PC-9 (cell line): ENCODE data around the gene OR10H4. TPM values are rescaled to one million over a fixed set of nuclear protein-coding genes. Genes with fewer than 3 reads are reported as not detected.
"Not testable (repeated sequence)": the region's sequence is repeated elsewhere in the genome, so short reads cannot be mapped to it uniquely, and the experiment has no call there.

Experiments
- BruUV-seq: library from RNA; stranded (reverse); fragments of 400-500 nt; replicated peaks from 2 replicates; lab custom pipeline; 2021; lab: Mats Ljungman, UMichigan
- CTCF ChIA-PET: fragments of 300-600 bp; sonication (Branson Sonifier 250); formaldehyde crosslinking; loops from one replicate; lab custom pipeline; 2022; ENCODE audit warnings: antibody characterized with exemption; lab: Charles Lee
- POLR2A ChIA-PET: fragments of 300-600 bp; sonication (Branson Sonifier 250); formaldehyde crosslinking; loops from one replicate; lab custom pipeline; 2022; ENCODE audit warnings: antibody characterized with exemption; ENCODE audit not compliant: unreplicated experiment; lab: Charles Lee
- DNase-seq, 2 experiments: peaks; one replicate each; pipeline versions ENCODE4 v3.0.0 to v3.0.0-alpha.2; 2015 to 2022; ENCODE audit warnings: mixed read lengths in 1 of 2
- H2AFZ ChIP-seq: fragments of 200-600 bp; sonication (generic); 2 replicates; pipeline ENCODE4 v1.8.1; 2017; ENCODE audit warnings: antibody characterized with exemption
- H3F3A ChIP-seq: fragments of 200-600 bp; sonication (generic); 2 replicates; pipeline ENCODE4 v1.8.1; 2017; ENCODE audit warnings: antibody characterized with exemption, mild to moderate bottlenecking, low read depth; ENCODE audit not compliant: insufficient read depth
- H3K27ac ChIP-seq: fragments of 200-600 bp; sonication (generic); 2 replicates; pipeline ENCODE4 v1.6.1; 2016; ENCODE audit warnings: mixed run types
- H3K27me3 ChIP-seq: fragments of 200-600 bp; sonication (generic); 2 replicates; pipeline ENCODE4 v1.6.1; 2016; ENCODE audit warnings: low read depth, mixed run types; ENCODE audit not compliant: insufficient read depth
- H3K36me3 ChIP-seq: fragments of 200-600 bp; sonication (generic); 2 replicates; pipeline ENCODE4 v1.6.1; 2016; ENCODE audit warnings: low read depth, mixed run types
- H3K4me1 ChIP-seq: fragments of 200-600 bp; sonication (generic); replicated peaks from 2 replicates; pipeline ENCODE4 v1.6.1; 2016; ENCODE audit warnings: mixed run types; ENCODE audit not compliant: insufficient read depth
- H3K4me2 ChIP-seq: fragments of 200-600 bp; sonication (generic); 2 replicates; pipeline ENCODE4 v1.6.1; 2017; ENCODE audit warnings: mixed run types
- H3K4me3 ChIP-seq: fragments of 200-600 bp; sonication (generic); 2 replicates; pipeline ENCODE4 v1.6.1; 2016; ENCODE audit warnings: mixed run types
- H3K79me2 ChIP-seq: fragments of 200-600 bp; sonication (generic); 2 replicates; pipeline ENCODE4 v1.6.1; 2017; ENCODE audit warnings: low read depth, mixed run types
- H3K9me2 ChIP-seq: fragments of 200-600 bp; sonication (generic); 2 replicates; pipeline ENCODE4 v1.8.1; 2017; ENCODE audit warnings: mild to moderate bottlenecking; ENCODE audit not compliant: insufficient read depth
- H3K9me3 ChIP-seq: fragments of 200-600 bp; sonication (generic); 2 replicates; pipeline ENCODE4 v1.8.1; 2016; ENCODE audit warnings: low read depth; ENCODE audit not compliant: insufficient read depth
- H4K20me1 ChIP-seq: fragments of 200-600 bp; sonication (generic); 2 replicates; pipeline ENCODE4 v1.8.1; 2017; ENCODE audit not compliant: insufficient read depth
- EZH2 ChIP-seq: fragments of 200-600 bp; sonication (generic); IDR thresholded peaks from 2 replicates; pipeline ENCODE4 v1.8.0; 2017; ENCODE audit warnings: antibody characterized with exemption, low read depth
- intact Hi-C: fragments of 100-400 bp; cut with micrococcal nuclease; formaldehyde crosslinking; loops from one replicate; pipeline ENCODE4 v1.10.0; 2022; ENCODE audit not compliant: unreplicated experiment
- total RNA-seq: library from RNA; stranded (reverse); gene quantifications from 2 replicates; pipeline ENCODE4 v1.2.3, GENCODE V29; 2021
- TF ChIP-seq, protein P1 (sequence below): fragments of 200-600 bp; sonication (generic); conservative IDR thresholded peaks from 2 replicates; pipeline ENCODE4 v1.6.1; 2017; ENCODE audit warnings: mixed run types, antibody characterized with exemption, mild to moderate bottlenecking, moderate library complexity

OR10H4 gene
- total RNA-seq, 1 experiment from 2014 or later, result not detected

GRCh38 chr19:15964231-15964630, 15.4 kb downstream of the OR10H4 start:
- Histone ChIP-seq H3F3A (no peaks in the 10 kb centered on the region; the same call in 1 of the 2 replicates), H3K4me1 (no peaks in the 10 kb centered on the region), H3K79me2 (no peaks in the 10 kb centered on the region), H3K9me2 (no peaks in the 10 kb centered on the region), H3K4me3 (no peak overlapping the region), H3K4me2 (no peak overlapping the region), H2AFZ (no peak overlapping the region), H3K27me3 (peaks cover 35% of the 10 kb centered on the region), H3K36me3 (no peaks in the 10 kb centered on the region), H3K27ac (no peak overlapping the region), H3K9me3 (no peaks in the 10 kb centered on the region), H4K20me1 (no peaks in the 10 kb centered on the region)
- TF ChIP-seq, protein P1, sequence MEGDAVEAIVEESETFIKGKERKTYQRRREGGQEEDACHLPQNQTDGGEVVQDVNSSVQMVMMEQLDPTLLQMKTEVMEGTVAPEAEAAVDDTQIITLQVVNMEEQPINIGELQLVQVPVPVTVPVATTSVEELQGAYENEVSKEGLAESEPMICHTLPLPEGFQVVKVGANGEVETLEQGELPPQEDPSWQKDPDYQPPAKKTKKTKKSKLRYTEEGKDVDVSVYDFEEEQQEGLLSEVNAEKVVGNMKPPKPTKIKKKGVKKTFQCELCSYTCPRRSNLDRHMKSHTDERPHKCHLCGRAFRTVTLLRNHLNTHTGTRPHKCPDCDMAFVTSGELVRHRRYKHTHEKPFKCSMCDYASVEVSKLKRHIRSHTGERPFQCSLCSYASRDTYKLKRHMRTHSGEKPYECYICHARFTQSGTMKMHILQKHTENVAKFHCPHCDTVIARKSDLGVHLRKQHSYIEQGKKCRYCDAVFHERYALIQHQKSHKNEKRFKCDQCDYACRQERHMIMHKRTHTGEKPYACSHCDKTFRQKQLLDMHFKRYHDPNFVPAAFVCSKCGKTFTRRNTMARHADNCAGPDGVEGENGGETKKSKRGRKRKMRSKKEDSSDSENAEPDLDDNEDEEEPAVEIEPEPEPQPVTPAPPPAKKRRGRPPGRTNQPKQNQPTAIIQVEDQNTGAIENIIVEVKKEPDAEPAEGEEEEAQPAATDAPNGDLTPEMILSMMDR, result no peak
- no peak for TF ChIP-seq EZH2
- intact Hi-C loops, result no loop called here
- no peak for DNase-seq
- CTCF ChIA-PET, result no interaction called here
- POLR2A ChIA-PET, result no interaction called here
- no TSS peak for BruUV-seq

DNA sequence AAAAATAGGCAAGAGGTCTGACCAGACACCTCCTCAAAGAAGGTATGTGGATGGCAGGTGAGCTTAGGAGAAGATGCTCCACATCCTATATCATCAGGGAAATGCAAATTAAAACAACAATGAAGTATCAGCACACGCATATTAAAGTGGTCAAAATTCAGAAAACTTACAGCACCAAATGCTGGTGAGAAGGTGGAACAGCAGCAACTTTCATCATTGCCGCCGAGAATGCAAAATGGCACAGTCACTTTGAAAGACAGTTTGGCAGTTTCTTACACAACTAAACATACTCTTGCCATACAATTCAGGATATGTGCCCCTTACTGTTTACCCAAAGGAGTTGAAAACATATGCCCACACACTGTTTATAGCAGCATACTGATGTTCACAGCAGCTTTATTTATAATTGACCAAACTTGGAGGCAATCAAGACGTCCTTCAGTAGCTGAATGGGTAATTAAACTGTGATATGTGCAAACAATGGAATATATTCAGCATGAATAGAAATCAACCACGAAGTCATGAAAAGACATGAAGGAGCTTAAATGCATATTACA, 22.5 kb downstream of the OR10H4 start:
- Histone ChIP-seq H3K9me3 (no peaks in the 10 kb centered on the region), H3K27me3 (peaks cover 25% of the 10 kb centered on the region; the same call in 1 of the 2 replicates), H3K9me2 (no peaks in the 10 kb centered on the region), H3K4me1 (no peaks in the 10 kb centered on the region), H3K27ac (no peak overlapping the region), H3K36me3 (no peaks in the 10 kb centered on the region), H3F3A (no peaks in the 10 kb centered on the region; the same call in 1 of the 2 replicates), H3K4me3 (no peak overlapping the region), H3K79me2 (no peaks in the 10 kb centered on the region), H2AFZ (no peak overlapping the region), H3K4me2 (no peak overlapping the region), H4K20me1 (no peaks in the 10 kb centered on the region)
- no peak for TF ChIP-seq EZH2
- TF ChIP-seq, protein P1, result peak; percentile 44; the same call in 1 of the 2 replicates
- peak in 1 of 2 experiments; percentile 40 for DNase-seq
- CTCF ChIA-PET, result interaction anchor here (0.6 to 1.2 kb wide), 2 partner anchors 13 to 70 kb away, joined by 3 read pairs; no protein-coding TSS in a partner anchor
- no TSS peak for BruUV-seq
- intact Hi-C loops, result no loop called here
- POLR2A ChIA-PET, result interaction anchor here (0.6 kb wide), 1 partner anchor 172 kb away, joined by 10 read pairs; the partner anchor contains the start of gene HSH2D

- H3K27me3 ChIP-seq, result peaks cover 29% of the 10 kb centered on the region; the same call in 1 of the 2 replicates
- BruUV-seq, H2AFZ ChIP-seq, H3K9me3 ChIP-seq, intact Hi-C loops, H3K4me3 ChIP-seq, H3K79me2 ChIP-seq, H3K4me1 ChIP-seq, H3K4me2 ChIP-seq, H3K27ac ChIP-seq, H3K9me2 ChIP-seq, DNase-seq, H3F3A ChIP-seq, H3K36me3 ChIP-seq, H4K20me1 ChIP-seq: not testable (repeated sequence)
- CTCF ChIA-PET, result interaction anchor here (0.6 to 1.2 kb wide), 2 partner anchors 14 to 71 kb away, joined by 3 read pairs; no protein-coding TSS in a partner anchor
- POLR2A ChIA-PET, result interaction anchor here (0.6 kb wide), 1 partner anchor 352 kb away, joined by 3 read pairs; the partner anchor contains the start of gene KLF2
These were observed 23.2 kb downstream of the OR10H4 start for GRCh38 chr19:15972043-15972442.
